HG03135 (cell line): ENCODE results near the gene FBLN1.

Experiments used
- ATAC-seq: cut with Tn5 transposase; IDR thresholded peaks from one replicate; pipeline ENCODE4 v1.9.1; 2021; ENCODE audit warnings: mild to moderate bottlenecking, moderate library complexity; ENCODE audit not compliant: unreplicated experiment

FBLN1 gene

DNA sequence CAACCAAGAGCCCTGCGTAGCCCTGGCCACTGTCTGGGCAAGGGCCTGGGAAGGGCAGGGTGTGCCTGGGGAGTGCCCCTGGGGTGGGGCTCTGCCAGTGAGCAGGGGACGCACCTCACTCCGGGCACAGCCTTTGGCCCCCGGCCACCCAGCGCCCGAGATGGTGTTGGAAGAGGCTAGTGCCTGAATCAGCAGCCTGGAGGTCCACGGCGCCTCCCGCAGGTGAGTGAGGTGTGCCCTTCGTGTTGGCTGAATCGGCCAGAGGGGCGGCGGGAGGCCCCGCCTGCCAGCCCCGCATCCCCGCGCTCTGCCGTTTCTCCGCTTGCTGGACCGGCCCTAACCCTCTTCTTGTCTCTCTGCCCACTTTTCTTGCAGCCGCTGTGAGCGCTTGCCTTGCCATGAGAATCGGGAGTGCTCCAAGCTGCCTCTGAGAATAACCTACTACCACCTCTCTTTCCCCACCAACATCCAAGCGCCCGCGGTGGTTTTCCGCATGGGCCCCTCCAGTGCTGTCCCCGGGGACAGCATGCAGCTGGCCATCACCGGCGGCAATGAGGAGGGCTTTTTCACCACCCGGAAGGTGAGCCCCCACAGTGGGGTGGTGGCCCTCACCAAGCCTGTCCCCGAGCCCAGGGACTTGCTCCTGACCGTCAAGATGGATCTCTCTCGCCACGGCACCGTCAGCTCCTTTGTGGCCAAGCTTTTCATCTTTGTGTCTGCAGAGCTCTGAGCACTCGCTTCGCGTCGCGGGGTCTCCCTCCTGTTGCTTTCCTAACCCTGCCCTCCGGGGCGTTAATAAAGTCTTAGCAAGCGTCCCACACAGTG is 60.1 kb downstream of the FBLN1 start:
- no peak for ATAC-seq

DNA sequence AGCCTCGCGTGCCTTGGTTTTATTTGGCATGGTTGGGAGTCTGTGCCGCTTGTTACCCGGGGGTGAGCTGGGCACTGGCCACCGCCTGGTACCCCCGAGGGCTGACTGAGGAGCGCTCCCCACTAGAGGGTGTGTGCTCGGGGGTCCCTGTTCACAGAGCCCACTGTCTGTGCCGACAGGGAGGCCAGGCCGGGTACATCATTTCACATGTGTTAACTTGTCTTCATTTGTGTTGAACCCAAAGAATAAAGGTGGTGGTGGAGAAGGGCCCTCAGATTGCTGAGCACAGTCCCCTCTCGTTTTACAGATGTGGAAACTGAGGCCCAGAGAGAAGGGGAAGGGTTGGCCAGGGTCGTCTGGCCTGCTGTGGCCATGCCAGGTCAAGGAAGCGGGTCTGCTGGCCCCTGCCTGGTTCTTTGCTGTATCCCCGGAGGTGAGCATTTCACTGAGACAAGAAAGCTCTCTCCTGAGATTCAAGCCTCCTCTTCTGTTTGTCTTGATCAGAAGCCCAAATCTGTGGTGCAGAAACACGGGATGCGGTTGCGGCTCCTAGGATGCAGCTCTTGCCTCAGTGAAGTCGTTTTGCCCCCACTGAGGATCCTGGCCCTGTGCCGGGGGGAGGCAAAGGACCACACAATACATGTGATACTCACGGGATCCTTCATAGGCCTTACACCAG is 60.8 kb downstream of the FBLN1 start:
- ATAC-seq: no peak

DNA sequence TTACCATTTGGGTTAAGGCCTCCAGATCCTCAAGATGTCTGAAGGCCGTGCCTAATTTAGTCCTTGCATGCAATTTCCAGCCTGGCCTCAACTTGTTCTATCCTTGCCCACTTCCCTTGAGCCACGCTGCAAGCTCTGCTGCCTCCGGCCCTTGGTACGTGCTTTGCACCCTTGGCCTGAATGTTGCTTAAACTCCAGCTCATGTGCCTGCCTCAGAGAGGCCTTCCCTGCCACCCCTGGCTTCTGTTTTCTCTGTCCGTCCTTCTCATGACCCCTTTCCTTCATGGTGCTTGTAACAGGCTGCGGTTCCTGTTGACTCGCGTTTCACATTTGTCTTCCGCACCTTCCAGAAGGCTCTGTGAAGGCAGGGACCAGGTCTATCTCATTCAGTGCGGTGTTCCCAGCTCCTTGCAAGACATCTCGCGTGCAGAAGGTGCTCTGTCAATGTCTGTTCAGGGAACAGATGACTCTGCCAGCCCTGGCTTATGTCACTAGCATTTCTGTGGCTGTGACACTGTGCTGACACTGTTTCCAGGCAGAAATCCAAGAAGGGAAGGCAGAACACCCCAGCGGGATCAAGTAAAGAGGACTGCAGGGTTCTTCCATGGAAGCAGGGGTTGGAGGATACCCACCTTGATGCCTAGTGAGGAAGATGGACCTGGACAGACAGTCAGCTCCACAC is 61.8 kb downstream of the FBLN1 start:
- ATAC-seq: no peak

DNA sequence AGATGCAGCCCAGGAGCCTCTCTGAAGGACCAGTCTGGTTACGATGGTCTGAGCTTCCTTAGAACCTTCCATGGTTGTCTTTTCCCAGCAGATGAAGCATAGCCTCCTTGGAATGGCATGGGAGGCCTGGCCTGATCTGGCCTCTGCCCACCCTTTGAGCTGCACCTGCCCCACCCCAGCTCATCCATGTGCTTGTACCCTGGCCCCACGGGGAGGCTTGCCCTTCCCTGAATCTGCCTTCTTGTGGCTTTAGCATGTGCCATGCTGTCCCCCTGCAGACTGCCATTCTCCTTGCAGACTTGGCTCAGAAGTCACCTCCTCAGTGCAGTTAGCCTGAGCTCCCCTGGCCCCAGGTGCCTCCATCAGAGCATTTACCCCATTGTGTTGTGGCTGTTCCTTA is 62.5 kb downstream of the FBLN1 start:
- no peak for ATAC-seq

DNA sequence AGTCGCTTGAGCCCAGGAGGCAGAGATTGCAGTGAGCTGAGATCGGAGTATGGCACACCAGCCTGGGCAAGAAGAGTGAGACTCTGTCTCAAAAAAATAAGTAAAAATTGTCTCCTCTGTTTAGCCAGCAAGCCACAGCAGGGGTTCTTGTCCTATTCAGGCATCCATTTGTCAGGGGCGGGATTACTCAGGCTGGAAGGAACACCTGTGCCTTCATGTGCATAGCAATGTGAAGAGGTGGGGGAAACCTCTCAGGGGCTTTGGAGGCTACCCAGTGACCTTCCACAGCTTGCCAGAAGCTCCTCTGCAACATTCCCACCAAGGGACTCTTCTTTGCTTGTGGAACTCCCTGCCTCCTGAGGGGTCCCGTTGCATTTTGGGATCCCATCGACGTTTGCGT is 63.3 kb downstream of the FBLN1 start:
- ATAC-seq: no peak

DNA sequence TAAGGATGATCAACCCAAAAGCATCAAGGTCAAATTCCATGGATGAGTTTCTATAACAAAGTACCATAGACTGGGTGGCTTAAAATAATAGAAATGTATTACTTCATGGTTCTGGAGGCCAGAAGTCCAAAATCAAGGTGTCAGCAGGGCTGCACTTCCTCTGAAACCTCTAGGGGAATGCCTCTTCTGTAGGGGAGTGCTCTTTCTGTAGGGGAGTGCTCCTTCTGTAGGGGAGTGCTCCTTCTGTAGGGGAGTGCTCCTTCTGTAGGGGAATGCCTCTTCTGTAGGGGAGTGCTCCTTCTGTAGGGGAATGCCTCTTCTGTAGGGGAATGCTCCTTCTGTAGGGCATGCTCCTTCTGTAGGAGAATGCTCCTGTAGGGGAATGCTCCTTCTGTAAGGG is 65.5 kb downstream of the FBLN1 start:
- ATAC-seq: no peak

DNA sequence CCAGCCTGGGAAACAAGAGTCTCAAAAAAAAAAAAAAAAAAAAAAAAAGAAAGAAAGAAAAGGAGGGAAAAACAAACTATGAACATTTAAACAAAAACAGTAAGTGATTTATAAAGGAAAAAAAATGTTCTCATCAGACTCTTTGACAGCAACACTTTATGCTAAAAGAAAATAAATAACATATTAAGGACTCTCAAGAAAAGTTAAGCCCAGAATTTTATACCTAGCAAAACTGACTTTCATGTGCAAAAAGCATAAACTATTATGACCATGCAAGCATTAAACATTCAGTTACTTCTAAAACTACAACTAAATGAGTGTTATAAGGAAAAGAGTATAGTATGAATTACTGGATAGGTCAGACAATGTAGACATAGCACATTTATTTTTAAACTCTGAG is 68.4 kb downstream of the FBLN1 start:
- ATAC-seq: no peak

DNA sequence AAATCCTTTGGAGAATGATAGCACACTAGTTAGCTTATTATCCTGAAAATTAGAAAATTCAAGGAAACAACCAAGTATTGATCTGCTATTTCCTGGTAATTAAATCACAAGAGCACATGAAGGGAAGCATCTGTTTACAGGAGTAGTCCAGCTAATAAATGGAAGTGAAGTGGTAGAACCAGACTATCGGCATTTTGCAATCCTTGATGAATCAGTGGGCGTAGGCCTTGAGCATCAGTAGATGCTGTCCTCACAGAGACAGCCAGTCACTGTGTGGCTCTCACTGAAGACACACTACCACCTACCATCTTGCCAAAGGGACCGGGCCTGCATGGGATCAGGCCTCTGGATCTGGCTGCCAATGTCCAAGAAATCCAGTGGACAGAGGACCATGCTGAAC is 69.8 kb downstream of the FBLN1 start:
- ATAC-seq: no peak

DNA sequence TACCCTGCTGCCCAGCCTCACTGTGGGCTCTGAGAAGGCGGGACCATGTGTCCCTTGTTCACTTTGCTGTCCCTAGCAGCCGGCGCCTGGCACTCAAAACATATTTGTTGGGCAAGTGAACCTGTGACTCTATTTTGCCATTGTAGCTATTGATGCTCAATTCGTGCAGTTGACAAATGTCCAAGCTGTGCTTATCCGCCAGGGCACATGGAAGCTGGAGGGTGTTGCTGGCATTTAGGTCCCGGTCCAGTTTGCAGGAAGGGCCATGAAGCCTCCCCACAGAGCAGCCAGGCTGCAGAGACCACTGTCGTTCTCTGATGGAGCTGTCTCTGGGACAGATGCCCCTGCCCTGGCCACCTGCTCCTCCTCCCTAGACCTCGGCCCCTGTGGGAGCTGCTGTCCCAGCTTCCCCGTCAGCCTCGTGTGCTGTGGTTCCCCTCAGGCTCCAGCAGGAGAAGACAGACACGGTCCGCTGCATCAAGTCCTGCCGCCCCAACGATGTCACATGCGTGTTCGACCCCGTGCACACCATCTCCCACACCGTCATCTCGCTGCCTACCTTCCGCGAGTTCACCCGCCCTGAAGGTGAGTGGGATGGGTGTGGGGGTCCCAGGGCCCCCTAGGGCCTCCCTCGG is 71.5 kb downstream of the FBLN1 start:
- ATAC-seq: no peak

DNA sequence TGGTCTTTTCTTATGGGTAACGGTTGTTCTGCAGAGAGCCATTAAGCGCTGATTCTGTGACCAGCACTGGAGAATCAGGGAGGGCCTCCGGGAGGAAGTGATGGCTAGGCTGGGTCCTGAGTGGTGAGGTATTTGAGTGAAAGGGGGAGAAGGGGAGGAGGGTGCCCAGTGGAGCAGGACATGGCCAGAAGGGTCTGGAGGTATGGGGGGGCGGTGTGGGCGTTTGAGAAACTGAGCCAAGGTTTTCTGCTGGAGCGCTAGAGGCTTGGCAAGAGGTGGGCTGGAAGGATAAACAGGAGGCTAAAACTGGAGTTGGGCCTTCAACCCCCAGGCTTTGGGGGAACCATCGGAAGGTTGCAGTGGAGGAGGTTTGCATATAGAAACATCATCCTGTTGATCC is 72.5 kb downstream of the FBLN1 start:
- no peak for ATAC-seq

DNA sequence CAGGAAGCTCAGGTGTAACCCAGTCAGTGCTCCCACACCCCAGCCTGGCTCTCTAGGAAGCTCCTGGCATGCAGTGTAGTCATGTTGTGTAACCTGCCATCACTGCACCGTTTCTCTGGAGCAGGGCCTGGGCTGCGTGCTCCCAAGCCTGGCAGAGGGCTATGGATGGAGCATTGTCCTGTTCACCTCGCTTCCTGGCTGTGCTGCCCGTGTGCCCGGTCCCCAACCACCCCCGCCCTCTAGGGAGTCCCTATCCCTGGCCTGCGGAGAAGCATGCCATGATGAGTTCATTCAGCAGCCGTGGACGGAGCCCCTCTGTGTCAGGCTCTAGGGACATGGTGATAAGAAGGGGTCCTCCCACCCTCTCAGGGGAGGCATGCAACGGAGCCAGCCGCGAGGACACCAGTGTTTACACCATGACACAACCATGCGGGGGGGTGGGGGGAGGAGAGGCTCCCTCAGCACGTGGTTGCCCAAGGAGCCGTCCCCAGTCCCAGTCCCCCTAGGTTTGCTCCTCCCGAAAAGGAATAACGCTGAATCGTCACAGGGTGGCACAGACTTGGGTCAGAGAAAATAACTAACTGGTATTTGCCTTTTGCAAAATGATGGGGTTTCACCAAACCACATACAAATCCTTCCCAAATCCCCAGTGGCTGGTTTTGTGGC is 73.1 kb downstream of the FBLN1 start:
- ATAC-seq: no peak

DNA sequence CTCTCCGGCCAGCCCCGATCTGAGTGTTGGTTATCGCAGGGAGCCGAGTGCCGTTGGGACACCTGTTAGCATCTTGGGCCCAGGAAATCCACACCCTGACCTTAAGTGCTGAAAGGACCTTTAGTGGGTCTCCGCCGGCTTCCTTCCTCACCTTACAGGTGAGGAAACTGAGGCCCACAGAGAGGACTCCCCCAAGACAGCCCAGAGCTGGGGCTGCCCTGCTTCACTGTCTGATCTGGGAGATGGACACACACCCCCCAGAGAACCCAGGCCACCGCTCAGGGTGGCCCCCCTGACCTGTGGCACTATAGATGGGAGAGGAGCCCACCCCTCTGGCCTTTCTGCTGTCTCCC is 73.6 kb downstream of the FBLN1 start:
- ATAC-seq: no peak

DNA sequence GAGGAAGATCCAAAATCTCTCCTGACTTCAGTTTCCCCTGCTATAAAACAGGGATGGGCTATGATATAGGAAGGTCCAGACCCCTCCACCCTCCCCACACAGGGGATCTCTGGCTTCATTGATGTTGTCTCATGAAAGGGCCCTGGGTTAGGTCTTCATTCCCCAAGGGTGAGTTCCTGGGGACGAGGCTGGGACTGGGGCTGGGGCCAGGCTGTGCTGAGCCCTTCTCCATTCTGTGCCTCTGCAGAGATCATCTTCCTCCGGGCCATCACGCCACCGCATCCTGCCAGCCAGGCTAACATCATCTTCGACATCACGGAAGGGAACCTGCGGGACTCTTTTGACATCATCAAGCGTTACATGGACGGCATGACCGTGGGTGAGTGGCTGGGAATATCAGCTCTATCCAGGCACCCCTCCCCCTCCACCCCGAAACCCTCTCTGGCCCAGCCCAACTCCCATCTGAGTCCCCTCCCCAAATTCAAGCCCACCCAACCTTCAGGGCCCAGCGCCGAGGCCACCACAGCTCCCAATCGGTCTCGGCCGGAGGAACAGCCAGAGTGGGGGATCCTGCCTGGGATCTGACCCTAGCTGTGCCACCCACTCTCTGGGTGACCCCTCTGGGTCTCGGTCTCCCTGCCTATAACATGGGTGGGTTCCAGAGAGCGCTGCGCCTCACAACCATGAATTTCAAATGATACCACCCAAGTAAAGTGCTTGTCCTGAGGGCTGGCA is 74.2 kb downstream of the FBLN1 start:
- ATAC-seq: no peak

DNA sequence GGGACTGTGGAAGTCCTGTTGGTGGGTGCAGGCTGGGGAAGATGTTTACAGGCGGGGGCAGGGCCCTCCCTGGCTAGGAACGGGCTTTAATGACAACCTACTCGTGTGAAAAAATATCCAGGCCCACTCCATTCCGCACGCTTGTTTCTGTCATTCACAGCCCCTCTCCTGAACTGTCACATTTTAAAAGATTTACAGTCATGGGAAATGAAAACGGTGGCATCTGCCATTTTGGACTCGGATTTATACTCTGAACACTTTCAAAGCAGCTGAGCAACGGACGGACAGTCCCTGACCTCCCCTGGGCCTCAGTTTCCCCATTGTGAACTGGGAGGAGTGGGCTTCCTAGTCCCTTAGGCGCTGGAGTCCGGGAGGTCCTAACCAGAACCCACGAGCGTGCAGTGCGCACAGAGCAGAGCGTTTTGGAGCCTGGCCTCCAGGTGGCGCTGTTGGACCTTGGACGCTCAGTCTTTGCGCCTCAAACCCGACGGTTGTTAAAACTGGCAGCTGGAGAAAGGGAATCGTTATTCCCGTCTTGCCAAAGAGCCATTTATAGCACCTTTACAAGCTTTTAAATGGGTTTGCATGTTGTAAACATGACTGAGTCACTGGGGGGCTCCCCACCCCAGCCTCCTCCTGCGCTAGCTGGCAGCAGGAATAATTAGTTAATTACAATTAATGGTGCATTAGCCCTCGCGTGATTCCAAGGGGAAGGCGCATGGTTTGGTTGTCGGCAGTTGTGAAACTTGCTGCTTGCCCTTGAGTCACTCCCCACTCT is 75.3 kb downstream of the FBLN1 start:
- no peak for ATAC-seq

DNA sequence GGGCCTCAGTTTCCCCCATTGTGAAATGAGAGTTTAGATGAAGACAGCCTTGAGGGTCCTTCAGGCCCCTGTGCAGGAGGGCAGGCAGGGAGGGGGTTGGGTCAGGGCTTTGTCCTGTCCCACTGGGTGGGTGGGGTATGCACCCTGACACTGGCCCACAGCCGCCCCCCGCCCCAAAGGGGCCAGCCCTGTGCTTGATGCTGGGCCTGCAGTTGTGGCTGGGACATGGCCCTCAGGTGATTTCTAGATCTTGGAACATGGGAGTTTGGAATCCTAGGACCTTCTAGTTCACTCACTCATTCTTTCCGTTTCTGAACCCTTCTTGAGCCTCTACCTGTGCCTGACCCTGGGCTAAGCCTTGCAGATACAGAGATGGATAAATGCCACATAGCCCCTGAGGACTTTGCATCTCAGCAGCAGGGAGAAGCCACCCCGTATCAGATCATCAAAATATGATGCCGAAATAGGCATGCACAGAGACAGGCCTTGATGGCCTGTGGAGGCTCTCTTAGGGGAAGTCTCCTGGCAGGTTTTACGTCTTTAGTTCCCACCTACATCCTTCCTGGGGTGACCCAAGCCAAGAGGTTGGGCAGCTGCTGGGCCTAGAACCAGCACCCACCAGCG is 76.0 kb downstream of the FBLN1 start:
- no peak for ATAC-seq

DNA sequence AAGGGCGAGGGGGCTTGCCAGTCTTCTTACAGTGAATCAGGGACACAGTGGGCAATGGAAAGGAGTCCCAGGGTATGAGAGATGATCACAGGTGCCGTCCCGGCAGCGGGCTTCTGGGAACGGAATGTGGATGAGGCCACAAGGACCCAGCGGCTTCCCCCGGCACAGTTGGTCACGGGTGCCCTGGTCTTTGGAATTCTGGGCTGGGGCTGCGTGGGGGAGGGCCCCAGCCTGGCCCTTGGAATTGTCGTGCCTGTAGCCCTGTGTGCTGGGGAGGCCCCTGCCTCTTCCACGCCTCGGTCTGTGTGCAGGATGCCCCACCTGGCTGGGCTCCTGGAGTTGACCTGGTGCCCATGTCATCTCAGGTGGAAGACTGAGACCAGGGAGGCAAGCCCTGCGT is 76.6 kb downstream of the FBLN1 start:
- ATAC-seq: no peak

DNA sequence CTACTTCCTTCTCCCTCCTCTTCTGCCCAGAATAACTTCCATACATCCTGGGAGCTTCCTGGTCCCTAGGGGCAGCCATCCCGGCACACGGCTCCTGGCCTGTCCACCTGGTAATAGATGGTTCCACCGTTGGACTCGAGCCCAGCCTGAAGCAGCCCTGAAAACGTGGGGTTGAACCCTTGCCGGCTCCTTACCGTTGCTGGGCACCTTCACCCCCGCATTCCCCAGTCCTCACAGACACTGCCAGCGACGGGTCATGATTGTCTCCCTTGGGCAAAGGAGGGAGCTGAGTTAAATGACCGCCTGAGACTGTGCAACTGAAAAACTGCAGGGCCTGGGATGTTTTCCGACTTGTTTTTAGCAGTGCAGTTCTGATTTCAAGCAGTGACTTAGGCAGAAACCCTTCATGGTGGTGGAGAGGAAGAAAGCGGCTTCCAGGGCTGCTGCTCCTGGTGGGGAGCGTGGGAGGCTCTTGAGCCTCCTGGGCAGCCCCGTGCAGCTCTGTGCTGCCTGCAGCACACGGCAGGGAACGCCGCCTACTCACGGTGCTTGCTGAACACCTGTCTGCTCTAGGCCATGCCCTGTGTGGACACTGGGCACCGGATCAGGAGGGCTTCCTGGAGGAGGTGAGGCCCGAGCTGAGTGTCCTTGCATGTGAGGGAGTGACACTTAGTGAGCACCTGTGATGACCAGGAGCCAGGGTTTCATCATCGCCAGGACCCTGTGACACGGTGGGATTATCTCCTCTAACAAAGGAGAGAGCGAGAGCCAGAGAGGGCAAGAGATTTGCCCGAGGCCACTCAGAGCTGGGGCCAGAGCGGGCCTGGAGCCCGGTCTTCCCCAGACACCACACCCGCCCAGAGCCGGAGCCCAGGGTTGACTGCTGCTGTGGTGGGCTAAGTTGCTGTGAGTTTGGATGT is 77.4 kb downstream of the FBLN1 start:
- ATAC-seq: no peak

DNA sequence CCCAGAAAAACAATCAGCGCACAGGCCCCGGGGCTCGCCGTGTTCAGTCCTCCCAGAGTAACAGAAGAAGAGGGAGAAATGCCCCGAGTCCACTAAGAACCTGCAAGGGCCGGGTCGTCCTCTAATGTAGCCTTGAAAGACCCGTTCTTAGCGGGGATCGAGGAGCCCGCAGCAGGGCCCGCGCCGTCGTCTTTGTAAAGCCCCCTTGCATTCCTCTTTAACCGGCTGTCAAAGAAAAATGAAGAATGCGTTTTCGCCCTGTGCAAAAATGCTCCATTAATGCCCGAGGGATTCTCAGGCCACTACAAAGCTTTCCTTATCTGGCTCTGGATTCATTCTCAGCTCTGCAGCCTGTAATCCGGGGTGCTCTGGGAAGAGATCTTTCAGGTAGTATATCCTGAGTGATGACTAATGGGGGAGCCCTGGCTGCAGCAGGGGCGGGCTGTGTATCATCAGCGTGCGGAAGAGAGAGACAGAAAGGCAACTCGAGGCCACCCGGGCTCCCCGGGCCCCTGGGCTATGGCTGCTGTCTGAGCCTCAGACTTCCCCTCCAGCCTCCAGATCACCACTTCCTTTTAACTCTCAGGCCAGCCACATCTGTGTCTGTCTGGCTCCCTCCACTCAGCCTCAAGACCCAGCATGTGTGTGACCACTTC is 78.2 kb downstream of the FBLN1 start:
- ATAC-seq: no peak
